Measurements from ENCODE around the gene NSUN2.

Gene NSUN2

GRCh38 chr5:6586647-6587042 is 46.2 kb downstream of the NSUN2 start:
- Mint-ChIP-seq H3K27ac (no peak overlapping the region), H3K9me3 (no peaks in the 10 kb centered on the region), H3K27me3 (peaks cover 34% of the 10 kb centered on the region), H3K36me3 (ENCODE audit: low read depth) (no peaks in the 10 kb centered on the region), H3K4me1 (ENCODE audit: low read depth) (peaks cover 3% of the 10 kb centered on the region), H3K4me3 (no peak overlapping the region)

- Mint-ChIP-seq H3K36me3 (ENCODE audit: low read depth) (no peaks in the 10 kb centered on the region), H3K4me3 (no peak overlapping the region), H3K4me1 (ENCODE audit: low read depth) (peaks cover 3% of the 10 kb centered on the region), H3K27me3 (peaks cover 39% of the 10 kb centered on the region), H3K9me3 (no peaks in the 10 kb centered on the region), H3K27ac (no peak overlapping the region)
Measured at GRCh38 chr5:6585939-6586646, 46.8 kb downstream of the NSUN2 start.

- Mint-ChIP-seq H3K27me3 (peaks cover 49% of the 10 kb centered on the region), H3K4me1 (ENCODE audit: low read depth) (peaks cover 3% of the 10 kb centered on the region), H3K4me3 (no peak overlapping the region), H3K27ac (no peak overlapping the region), H3K36me3 (ENCODE audit: low read depth) (no peaks in the 10 kb centered on the region), H3K9me3 (no peaks in the 10 kb centered on the region)
Measured at GRCh38 chr5:6585168-6585567, 47.7 kb downstream of the NSUN2 start.

- H3K27me3 Mint-ChIP-seq = peaks cover 53% of the 10 kb centered on the region
- no peak overlapping the region for H3K4me3 Mint-ChIP-seq
- no peak overlapping the region for H3K27ac Mint-ChIP-seq
- no peaks in the 10 kb centered on the region for H3K36me3 Mint-ChIP-seq (ENCODE audit: low read depth)
- peaks cover 3% of the 10 kb centered on the region for H3K4me1 Mint-ChIP-seq (ENCODE audit: low read depth)
- no peaks in the 10 kb centered on the region for H3K9me3 Mint-ChIP-seq
Measured at GRCh38 chr5:6584727-6585126, 48.1 kb downstream of the NSUN2 start.

- Mint-ChIP-seq H3K27ac (no peak overlapping the region), H3K27me3 (peaks cover 56% of the 10 kb centered on the region), H3K4me1 (ENCODE audit: low read depth) (peaks cover 3% of the 10 kb centered on the region), H3K4me3 (peak overlapping the region; percentile 9), H3K36me3 (ENCODE audit: low read depth) (no peaks in the 10 kb centered on the region), H3K9me3 (no peaks in the 10 kb centered on the region)
Measured at GRCh38 chr5:6584101-6584645, 48.7 kb downstream of the NSUN2 start.

GRCh38 chr5:6583049-6583880 is 49.6 kb downstream of the NSUN2 start:
- H3K27me3 Mint-ChIP-seq = peaks cover 60% of the 10 kb centered on the region
- H3K4me3 Mint-ChIP-seq = no peak overlapping the region
- H3K36me3 Mint-ChIP-seq (ENCODE audit: low read depth) = no peaks in the 10 kb centered on the region
- H3K9me3 Mint-ChIP-seq = no peaks in the 10 kb centered on the region
- peaks cover 3% of the 10 kb centered on the region for H3K4me1 Mint-ChIP-seq (ENCODE audit: low read depth)
- H3K27ac Mint-ChIP-seq = no peak overlapping the region

GRCh38 chr5:6582507-6583048 is 50.3 kb downstream of the NSUN2 start:
- Mint-ChIP-seq H3K27me3 (peaks cover 60% of the 10 kb centered on the region), H3K27ac (no peak overlapping the region), H3K36me3 (ENCODE audit: low read depth) (no peaks in the 10 kb centered on the region), H3K4me3 (no peak overlapping the region), H3K9me3 (no peaks in the 10 kb centered on the region), H3K4me1 (ENCODE audit: low read depth) (peaks cover 3% of the 10 kb centered on the region)

GRCh38 chr5:6581559-6582426 is 51.1 kb downstream of the NSUN2 start:
- Mint-ChIP-seq H3K27me3 (peaks cover 61% of the 10 kb centered on the region), H3K27ac (no peak overlapping the region), H3K4me1 (ENCODE audit: low read depth) (peaks cover 3% of the 10 kb centered on the region), H3K4me3 (no peak overlapping the region), H3K36me3 (ENCODE audit: low read depth) (no peaks in the 10 kb centered on the region), H3K9me3 (no peaks in the 10 kb centered on the region)

- Mint-ChIP-seq H3K9me3 (no peaks in the 10 kb centered on the region), H3K36me3 (ENCODE audit: low read depth) (no peaks in the 10 kb centered on the region), H3K27ac (no peak overlapping the region), H3K4me1 (ENCODE audit: low read depth) (peaks cover 3% of the 10 kb centered on the region), H3K27me3 (peaks cover 61% of the 10 kb centered on the region), H3K4me3 (no peak overlapping the region)
Measured at GRCh38 chr5:6581090-6581489, 51.8 kb downstream of the NSUN2 start.

GRCh38 chr5:6579535-6579934 is 53.3 kb downstream of the NSUN2 start:
- peaks cover 52% of the 10 kb centered on the region for H3K27me3 Mint-ChIP-seq

GRCh38 chr5:6578676-6579343 is 54.0 kb downstream of the NSUN2 start:
- no peaks in the 10 kb centered on the region for H3K36me3 Mint-ChIP-seq (ENCODE audit: low read depth)
- peaks cover under 1% of the 10 kb centered on the region for H3K4me1 Mint-ChIP-seq (ENCODE audit: low read depth)
- H3K27me3 Mint-ChIP-seq = peaks cover 45% of the 10 kb centered on the region
- no peak overlapping the region for H3K4me3 Mint-ChIP-seq
- H3K27ac Mint-ChIP-seq = no peak overlapping the region
- no peaks in the 10 kb centered on the region for H3K9me3 Mint-ChIP-seq

More at GRCh38 chr5:6579535-6579934, 53.3 kb downstream of the NSUN2 start:
- Mint-ChIP-seq H3K27ac (no peak overlapping the region), H3K4me3 (no peak overlapping the region), H3K4me1 (ENCODE audit: low read depth) (peaks cover 3% of the 10 kb centered on the region), H3K9me3 (no peaks in the 10 kb centered on the region), H3K36me3 (ENCODE audit: low read depth) (no peaks in the 10 kb centered on the region)

- H3K27me3 Mint-ChIP-seq = peaks cover 37% of the 10 kb centered on the region
- H3K27ac Mint-ChIP-seq = no peak overlapping the region
- no peak overlapping the region for H3K4me3 Mint-ChIP-seq
- no peaks in the 10 kb centered on the region for H3K36me3 Mint-ChIP-seq (ENCODE audit: low read depth)
- H3K9me3 Mint-ChIP-seq = no peaks in the 10 kb centered on the region
- no peaks in the 10 kb centered on the region for H3K4me1 Mint-ChIP-seq (ENCODE audit: low read depth)
Measured at GRCh38 chr5:6576861-6577501, 55.9 kb downstream of the NSUN2 start.

GRCh38 chr5:6574537-6575245 is 58.2 kb downstream of the NSUN2 start:
- H3K27ac Mint-ChIP-seq = no peak overlapping the region
- H3K4me3 Mint-ChIP-seq = no peak overlapping the region
- H3K27me3 Mint-ChIP-seq = peaks cover 19% of the 10 kb centered on the region
- H3K4me1 Mint-ChIP-seq (ENCODE audit: low read depth) = no peaks in the 10 kb centered on the region
- no peaks in the 10 kb centered on the region for H3K36me3 Mint-ChIP-seq (ENCODE audit: low read depth)
- H3K9me3 Mint-ChIP-seq = no peaks in the 10 kb centered on the region
